Measurements from ENCODE around the gene HSPB9.

Gene HSPB9, protein sequence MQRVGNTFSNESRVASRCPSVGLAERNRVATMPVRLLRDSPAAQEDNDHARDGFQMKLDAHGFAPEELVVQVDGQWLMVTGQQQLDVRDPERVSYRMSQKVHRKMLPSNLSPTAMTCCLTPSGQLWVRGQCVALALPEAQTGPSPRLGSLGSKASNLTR

DNA sequence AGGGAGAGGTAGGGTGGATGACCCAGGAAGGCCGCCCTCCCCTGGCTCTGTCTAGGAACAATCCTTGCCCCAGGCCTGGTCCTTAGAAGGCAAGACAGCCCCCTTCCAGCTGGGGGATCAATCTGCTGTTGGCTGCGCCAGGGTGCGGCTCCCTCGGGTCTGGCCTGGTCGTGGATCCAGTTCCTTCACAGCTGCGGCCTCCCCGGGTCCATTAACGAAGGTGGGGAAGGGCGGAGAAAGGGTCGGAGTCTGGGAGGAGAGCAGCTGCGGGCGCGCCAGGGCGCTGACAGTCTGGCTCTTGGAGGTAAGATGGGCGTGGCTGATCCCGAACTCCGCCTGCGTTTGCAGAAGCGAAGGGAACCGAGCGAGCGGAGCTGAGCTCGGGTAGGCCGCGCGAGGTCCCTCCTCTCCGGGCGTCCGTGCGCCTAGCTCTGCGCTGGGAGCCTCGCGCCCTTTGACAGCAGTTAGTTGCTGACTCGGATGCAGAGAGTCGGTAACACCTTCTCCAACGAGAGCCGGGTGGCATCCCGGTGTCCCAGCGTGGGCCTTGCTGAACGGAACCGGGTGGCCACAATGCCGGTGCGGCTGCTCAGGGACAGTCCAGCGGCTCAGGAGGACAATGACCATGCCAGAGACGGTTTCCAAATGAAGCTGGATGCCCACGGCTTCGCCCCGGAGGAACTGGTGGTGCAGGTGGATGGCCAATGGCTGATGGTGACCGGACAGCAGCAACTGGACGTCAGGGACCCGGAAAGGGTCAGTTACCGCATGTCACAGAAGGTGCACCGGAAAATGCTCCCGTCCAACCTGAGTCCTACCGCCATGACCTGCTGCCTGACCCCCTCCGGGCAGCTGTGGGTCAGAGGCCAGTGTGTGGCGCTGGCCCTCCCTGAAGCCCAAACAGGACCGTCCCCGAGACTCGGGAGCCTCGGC is at the start of gene HSPB9:
HSPB9 (plus strand) TSS at position 434 of the 933 bp plus-strand sequence; CDS start at position 481, 47 bp downstream.
- DNase-seq = no peak

DNA sequence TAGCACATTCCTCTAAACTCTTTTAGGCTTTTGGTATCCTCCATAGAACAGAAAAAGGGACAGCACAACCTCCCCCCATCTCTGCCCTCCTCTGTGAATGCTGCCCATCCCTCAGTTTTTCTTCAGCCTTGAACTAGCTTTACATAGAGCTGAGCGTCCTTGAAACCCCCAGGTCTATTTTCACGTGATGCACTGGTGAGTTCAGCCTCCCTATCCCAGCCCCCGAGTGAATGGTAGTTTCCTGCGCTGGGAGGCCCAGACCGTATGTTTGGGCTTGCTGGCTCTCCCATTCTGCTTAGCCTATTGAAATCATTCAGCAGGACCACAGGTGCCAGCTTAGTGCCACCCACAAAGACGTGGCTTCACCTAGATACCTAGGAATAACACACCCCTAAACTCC is 46.8 kb upstream of the HSPB9 start:
- DNase-seq = no peak

DNA sequence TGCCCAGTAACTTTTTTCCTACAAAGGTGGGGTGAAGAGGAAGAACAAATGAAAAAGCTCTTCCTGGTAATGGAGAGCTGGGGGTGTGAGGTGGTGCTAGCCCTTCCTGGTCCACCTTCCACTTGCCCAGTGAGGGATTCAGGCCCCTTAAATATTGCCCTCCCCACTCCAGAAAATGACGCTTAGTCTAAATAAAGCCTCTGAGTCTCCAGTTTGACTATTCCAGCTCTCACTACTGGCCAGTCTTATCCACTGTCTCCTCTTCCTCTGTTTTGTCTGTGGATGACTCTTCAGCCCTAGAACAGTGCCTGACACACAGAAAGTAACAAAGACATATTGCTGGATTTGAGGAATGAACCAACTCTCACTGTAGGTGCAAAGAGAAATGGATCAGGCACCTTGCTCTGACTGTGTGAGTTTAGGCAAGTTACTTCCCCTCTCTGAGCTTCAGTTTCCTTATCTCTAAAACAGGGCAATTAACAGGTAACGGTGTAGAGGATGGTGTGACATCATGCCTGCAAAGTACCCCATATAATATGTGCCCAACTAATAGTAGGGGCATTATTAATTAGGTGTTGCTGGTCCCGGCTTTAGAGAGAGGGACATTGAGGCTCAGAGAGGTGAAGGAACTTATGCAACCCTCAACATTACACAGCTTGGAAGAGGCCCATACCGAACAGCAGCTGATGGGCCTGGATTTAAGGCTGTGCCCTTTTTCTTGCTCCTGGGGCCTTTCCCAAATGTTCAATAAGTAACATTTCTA is 45.6 kb upstream of the HSPB9 start:
- no peak for DNase-seq

DNA sequence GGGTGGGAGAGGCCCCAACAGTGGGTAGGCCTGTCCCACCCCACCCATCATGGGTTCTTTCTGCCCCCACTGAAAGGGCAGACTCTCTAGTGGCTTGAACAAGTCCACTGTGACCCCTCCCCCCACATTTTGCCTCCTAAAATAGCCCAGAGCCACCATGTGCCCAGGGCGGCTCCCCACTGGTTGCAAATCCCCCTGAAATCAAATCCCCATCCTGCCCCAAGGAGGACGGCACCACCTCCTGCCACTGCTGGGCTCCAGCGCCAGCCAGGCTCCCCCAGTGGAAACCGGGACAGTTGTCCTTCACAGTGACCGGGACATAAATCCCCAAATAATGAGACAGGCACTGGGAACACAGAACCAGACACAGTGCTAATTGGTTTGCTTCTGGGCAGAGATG is 44.8 kb upstream of the HSPB9 start:
- DNase-seq = no peak

DNA sequence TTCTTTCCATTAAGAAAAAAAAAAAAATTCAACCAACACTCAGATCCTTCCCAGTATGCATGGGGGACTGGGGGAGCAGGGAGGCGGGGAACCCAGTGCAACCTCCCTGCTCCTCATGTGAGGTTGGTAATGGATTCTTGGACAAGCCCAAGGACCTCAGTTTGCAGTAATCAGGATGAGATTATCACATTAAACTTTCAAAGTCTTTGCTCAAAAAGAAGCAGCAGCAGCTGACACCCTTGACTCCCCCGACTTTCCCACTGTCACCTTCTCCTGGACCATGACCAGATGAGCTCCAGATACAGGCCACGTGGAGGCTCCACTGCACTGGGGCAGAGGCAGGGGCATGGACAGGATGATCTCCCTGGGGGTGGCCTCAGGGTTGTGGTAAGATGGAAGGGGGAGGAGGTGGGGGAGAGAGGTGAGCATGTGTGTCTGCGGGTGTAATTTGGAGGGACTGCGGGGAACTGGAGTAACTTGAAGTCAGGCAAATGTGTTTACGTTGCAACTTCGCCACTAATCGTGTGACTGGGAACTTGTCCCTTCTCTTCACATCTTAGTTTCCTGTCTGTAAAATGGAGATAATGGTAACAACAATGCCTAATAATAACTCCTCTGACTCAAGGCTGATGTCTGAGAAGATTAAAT is 44.1 kb upstream of the HSPB9 start:
- no peak for DNase-seq

DNA sequence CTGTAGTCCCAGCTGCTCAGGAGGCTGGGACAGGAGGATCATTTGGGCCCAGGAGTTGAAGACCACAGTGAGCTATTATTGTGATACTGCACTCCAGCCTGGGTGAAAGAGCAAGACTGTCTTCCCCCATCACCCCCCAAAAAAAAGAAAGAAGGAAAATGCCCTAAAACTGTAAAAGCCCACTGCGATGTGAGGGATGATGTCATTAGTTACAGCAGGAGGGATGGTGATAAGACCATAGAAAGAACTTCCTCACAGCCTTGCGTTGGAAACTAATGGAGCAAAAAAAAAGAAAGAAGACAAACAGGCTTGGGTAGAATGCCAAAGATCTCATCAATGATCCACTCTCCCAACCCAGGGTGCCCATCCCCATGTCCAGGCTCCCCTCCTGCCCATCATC is 43.1 kb upstream of the HSPB9 start:
- no peak for DNase-seq

DNA sequence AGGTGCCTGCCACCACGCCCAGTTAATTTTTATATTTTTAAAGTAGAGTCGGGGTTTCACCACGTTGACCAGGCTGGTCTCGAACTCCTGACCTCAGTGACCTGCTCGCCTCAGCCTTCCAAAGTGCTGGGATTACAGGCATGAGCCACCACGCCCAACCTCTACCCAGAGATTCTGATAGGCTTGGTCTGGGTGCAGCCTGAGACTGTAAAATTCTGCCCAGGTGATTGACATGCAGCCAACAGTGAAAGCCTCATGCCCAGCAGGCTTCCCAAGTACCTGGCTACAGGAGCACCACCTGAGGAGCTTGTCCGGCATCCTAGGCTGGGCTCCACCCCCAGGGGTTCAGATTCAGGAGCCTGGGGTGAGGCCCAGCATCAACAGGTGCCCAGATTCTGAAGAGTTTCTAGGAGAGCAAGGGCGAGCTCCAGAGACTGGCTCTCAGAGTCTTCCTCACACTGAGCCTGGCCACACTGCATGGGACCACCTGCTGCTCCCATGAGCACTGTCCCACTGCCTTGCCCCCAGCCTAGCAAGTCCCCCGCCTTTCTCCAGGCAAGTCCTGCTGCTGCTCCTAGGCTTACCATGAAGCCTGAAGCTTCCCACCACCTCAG is 41.0 kb upstream of the HSPB9 start:
- no peak for DNase-seq

DNA sequence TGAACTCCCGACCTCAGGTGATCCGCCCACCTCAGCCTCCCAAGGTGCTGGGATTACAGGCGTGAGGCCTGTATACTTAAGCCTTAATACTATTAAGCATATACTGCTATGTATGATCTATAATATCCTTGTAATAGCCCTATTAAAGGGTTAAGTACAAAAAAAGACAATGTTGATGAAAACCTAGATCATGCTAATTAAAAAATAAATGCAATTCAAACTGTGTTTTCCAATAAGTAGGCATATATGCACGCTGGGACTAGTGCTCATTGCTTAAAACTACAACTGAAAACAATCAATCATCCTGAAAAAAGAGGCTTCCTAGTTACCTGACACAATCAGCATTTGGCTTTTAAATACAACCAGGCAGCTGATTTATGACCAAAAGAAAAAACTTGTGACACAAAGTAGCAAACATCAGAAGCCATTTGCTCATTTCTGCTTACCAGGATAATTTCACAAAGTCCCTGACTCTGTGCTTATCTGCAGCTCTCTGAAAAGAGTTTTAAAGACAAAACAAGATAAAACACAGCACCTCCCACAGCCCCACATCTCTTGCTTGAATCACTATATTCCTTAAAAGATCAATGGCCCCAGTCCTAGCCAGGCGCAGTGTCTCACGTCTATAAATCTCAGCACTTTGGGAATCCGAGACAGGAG is 35.4 kb upstream of the HSPB9 start:
- DNase-seq = no peak

DNA sequence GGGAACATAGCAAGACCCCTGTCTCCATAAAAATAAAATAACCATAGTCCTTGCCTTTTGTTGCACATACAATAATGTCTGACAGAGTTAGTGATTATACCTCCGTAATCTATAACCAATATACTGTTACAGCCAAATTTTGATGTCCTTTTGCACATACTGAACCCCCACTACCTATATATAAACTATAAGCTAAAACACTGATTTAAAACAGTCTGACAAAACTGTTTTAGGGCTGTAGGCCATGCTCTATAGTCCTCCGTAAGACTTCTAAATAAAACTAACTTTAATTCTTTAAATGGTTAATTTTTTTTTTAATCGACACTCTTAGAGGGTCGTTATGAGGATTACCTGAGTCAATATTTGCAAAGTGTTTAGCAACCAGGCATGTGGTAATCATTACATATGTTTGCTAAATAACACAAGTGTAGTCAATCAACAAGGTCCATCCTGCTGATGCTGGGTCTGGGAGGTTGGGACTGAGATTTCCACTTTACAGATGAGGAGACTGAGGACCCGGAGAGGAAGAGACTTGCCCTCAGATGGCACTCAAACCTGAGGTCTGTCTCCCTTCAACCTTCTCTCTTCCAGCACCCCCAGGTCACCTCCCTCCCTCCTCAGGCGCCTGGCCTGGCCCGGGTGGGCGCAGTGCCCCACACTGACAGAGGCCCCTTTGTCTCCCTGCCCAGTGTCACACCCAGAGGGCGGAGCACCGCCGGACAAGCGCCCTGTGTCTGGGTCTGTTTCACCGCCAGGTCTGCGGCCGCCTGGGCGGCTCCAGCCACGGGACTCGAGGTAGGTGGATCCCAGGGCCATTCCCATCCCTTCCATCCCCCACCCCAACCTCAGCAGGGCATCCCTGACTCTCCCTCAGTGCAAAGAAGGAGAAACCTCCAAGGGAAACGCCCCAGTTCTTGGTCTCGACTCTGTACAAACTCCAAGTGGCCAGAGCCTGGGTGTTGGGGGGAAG is 34.6 kb upstream of the HSPB9 start:
- no peak for DNase-seq

DNA sequence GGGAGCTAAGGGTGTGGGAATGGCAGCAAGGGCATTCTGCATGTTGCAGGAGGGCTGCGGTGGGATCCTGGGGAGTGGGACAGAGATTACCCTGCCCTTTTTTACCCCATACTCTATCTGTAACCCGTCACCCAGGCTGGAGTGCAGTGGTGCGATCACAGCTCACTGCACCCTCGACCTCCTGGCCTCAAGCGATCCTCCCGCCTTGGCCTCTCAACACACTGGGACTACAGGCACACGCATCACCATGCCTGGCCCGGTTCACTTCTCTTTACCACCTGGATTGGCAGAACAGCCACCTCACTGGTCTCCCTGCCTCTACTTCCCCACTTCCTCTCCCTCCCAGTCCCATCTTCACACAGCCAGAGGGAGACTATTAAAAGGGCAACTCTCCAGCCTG is 33.9 kb upstream of the HSPB9 start:
- no peak for DNase-seq

DNA sequence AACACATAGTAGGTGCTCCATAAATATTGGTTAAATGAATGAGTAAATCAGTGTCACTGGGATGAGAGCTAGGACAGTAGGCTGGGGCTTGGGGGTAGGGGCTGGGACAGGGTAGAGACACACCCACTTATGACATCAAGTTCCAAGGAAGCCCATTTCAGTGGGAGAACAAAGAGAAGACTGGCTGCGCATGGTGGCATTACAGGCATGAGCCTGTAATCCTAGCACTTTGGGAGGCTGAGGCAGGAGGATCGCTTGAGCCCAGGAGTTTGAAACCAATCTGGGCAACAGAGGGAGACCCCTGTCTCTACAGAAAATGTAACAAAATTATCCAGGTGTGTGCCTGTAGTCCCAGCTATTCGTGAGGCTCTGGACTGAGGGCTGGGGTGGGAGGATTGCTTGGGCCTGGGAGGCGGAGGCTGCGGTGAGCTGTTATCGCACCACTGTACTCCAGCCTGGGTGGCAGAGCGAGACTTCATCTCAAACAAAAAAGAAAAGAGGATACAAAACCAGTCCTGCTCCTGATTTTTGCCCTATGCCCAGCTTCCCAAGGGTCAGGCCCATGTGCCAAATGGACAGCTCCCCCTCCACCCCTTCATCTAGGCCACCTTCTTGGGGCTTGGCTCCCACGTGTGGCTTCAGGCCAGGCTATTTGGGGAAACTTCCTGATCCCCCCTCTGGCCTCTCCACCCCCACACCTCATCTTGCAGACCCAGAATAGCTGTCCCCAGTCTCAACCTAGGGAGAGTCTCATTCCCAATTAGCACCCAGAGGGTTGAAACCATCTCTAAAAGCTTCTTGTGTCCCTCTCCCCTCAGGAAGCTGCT is 31.4 kb upstream of the HSPB9 start:
- no peak for DNase-seq

DNA sequence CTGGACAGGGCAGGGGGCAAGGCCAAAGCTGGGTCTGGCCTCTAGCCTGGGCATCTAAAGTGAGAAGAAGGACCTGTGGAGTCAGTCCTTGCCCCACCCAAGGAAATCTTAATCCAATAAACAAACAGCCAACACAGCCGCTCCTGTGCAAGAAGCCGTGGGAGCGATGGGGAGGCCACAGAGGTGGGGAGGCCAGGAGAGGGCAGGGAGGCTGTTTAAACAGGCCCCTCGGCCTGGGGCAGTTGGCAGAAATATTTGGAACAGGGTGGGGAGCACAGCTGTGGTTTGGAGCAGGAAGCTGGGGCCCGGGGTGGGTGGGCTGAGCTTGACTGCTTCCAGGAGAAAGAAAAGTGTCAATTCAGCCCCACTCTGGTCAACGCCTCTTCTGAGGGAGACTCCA is 29.7 kb upstream of the HSPB9 start:
- no peak for DNase-seq

DNA sequence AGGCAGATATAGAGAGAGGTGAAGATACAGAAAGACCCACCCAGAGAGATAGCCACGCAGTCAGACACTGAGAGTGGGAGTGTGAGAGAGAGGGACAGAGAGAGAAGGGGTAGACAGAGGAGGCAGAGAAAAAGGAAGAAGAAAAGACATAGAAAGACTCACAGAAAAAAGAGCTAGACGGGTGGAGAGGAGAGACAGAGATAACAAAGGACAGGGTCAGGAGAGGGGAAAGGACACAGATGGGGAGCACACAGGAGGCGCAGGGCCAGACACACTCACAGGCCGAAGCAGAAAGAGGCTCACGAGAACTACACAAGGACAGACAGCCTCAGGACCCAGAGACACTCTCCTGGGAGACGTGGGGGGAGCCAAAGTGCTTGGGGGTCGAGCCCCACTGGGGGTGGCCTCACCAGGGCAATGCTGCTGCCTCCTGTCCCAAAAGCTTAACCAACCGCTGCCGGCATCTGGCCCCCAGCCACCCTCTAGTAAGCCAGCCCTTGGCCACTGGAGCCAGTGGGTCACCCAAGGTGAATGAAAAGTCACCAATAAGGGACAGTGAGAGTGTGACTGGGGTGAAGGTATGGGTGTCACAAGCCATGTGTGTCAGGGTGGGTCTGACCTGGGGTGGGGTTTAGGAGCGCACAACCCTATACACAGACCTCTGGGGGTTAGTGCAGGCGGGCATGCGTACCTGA is 28.1 kb upstream of the HSPB9 start:
- DNase-seq = no peak

DNA sequence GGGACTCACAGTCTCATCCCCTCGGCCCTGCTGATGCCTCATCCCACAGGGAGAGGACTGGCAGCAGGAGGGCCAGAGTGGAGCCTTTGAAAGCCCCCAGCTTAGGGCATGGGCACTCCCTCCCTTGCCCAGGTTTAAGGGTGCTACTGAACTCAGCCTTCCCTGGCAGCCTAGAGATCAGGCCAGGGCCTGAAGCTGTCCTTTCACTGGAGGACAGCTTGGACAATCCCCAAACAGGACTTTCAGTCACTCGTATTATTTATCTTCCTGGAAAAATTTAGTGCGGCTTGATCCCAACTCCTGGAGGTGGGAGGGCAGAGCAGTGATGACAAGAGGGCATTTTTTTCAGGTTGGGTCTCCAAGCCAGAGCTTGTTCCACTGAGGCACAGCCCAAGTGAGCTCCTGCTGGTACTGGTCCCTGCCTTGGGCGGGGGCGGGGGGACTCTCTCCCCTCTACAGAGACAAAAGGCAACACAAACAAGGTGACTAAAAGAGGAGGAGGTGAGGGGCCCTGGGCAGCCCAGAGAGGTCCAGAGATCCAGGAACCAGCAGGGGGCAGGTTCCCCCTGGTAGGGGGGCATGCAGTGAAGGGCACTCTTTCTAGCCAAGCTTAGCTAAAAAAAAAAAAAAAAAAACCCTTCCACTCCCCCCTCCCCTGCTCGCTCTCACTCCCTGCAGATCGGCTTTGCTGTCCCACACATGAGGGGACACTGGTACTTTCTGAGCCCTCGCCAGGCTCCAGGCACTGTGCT is 26.1 kb upstream of the HSPB9 start:
- no peak for DNase-seq

DNA sequence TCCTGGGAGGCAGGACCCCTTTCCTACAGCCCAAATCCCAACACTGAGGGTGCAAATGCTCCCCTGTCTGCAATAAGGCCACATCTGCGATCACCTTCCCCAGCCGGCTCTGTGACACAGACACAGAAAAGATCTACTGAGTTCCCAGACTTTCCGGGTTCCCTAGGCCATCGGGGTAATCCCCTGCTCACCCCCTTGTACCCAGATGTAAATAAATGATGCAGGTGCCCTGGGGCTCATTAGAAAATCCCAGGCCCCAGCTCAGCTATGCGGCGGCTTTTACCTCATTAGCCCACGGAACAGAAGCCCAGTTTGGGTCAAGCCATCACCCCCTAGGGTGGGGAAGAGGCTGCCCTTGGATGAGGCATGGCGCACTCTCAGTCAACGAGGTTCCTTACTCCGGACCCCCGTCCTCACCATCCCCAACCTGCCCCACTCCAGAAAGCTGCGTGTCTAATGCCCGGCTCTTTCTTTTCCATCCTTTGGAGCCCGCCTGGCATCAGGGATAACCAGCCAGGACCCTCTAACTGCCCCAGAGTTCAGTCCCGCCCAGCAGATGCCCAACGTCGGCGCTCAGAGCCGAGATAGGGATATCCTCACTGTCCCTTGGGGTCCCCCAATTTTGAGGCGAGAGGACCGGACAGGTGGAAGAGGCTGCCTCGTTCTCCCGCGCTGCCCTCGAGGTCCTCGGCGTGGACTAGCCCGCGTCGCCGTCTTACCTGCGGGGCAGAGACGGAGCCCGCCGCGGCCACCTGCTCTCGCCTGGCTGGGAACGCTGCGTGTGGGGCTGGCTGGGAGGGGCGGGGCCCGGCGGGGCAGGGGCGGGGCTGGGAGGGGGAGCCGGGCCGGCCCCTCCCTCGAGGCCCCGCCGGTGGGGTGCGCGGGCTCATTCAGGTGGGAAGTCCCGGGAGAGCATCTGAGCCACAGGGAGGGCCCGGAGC is 24.6 kb upstream of the HSPB9 start, which contains the start of gene ZNF385C:
ZNF385C (minus strand) TSS at position 783 of the 941 bp plus-strand sequence. CDS start 35,417 bp downstream, outside the sequence.
- DNase-seq = no peak

DNA sequence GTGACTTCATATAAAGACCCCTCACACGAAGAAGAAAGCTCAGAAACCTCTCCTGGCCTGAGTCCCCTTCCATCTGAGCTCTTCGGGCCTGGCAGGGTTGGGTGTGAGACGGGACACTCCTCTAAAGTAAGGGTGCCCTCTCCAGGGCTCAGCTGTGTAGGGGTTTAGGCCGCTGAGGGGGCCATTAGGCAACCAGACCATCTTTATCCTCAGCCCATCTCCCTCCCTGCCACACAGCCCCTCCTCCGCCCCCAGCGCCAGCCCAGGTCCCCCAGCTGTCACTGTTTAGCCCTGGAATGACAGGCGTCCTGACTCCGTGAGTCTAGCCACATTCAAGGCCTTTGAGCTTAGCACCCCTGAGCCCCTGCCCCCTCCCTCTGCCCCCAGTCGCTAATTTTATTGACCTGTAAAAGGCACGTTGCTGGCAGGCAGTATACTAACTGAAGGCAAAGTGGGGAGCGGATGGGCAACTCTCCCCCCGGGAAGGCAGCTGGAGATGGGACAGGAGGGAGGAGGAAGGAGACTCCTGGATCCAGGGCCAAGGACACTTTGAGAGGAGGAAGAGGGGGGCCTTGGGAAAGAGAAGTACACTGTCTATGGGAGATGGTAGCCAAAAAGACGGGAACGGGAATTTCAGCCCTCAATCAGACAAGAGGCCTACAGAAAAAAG is 23.7 kb upstream of the HSPB9 start:
- DNase-seq = no peak

All from NCI-H1436 treated with DMSO at 0.1 percent for 48 hours (cell line).